HG03045 (cell line): ENCODE data around the gene ASPRV1.
"Not testable (repeated sequence)": the region's sequence is repeated elsewhere in the genome, so short reads cannot be mapped to it uniquely, and the experiment has no call there.

Experiments used
- ATAC-seq: cut with Tn5 transposase; IDR thresholded peaks from one replicate; pipeline ENCODE4 v1.9.1; 2021; ENCODE audit warnings: mild to moderate bottlenecking, moderate library complexity; ENCODE audit not compliant: unreplicated experiment

ASPRV1 gene

DNA sequence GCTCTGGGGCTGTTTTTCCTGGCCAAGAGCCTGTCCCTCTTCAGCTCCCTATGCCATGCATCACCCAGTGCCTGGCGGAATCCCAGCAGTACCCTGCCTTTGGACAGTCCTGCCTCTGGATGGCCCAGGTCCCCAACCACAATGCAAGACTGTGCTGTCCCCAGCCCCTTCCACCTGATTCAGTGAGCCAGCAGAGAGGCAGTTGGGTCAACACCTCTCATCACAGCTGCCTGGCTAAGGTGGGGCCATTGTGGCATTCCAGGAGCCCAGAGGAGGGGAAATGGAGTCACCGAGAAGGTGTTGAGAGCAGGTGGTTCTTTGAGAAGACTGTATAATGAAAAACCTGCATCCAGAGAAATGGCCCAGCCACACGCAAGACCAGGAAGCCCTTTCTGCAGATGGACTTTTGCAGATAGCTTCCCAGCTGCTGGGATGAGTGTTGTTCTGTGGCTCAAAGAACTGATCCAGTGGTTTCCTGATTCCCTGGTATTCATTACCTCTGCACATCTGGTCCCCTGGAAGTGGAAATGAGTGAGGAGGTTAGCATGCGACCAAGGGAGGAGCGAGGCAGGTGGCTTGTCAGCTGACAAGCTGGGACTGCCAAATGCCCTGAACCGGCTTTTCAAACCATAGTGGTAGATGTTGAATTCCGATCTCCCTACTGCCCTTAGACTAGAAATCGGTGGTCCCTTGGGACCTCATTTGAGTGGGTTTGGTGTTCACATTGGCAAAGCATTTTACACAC lies 1.7 kb upstream of the ASPRV1 start:
- no peak for ATAC-seq

DNA sequence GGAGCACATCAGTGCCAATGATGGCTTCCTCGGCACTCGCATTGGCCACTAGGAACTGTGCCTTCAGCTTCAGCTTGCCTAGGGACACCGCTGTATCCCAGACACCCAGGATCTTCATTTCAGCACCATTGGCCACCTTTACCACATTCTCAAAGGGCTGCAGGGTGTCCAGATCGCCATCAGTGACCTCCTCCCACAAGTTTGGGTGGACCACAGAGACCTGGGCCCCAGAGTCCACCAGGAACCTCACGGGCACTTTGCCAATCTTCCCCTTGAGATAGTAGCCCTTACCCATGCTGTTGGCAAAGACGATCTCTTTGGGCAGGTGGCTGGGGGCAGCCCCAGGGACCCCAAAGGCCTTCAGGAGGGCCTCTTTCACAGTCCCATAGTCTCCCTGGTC lies 610 bp downstream of the ASPRV1 start:
- no peak for ATAC-seq

DNA sequence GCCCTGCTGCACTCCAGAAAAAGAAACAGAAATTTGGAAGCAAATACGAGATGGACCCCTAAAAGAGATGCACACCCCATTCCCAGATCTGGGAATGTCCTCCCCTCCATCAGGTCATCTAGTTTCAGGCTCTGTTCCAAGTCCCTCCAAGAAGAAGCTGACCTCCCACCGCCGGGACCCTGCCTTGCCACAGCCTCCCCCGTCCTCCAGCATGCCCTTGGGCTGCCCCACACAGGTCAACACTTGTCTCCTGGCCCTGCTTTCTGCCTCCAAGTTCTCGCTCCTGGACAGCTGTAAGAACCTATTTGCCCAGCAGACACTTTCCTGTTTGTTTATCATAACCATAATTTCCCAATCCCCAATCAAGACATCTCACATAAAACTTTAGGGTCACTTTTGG lies 2.0 kb downstream of the ASPRV1 start:
- ATAC-seq, result no peak

DNA sequence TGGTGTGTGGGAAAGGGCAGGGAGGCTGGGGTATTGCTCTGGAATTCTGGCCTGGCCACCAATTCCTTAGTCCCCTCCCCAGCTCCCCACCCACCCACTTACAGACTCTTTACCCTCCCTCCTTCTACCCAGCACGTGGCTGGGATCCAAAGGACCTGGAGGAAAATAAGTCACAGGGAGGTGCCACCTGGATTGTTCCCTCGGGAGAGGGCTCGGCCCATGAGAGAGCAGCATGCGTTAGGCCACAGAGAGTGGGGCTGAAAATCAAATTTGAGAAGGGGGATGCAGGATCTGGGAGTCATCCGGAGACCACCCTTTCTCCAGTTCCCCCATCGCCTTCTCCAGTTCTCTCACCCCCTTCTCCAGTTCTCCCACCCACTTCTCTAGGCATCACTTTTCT lies 3.0 kb downstream of the ASPRV1 start:
- ATAC-seq, result no peak

DNA sequence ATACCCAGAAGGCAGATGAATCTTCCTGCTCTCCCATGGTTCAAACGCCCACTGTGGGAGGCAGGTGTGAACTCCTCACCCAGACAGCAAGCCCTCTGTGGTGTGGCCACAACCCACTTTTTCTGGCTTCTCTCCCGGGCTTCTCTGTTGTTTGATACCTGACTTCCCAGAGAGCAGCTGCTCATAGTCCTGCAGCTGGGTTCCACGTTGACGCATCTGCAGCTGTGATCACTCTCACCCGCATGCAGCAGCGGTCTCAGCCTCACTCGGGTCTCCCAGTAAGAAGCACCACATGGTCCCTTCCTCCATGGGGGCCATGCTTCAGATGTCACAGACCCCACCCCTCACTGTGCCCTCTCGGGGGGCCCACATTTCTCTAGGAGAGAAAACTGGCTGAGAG lies 3.5 kb downstream of the ASPRV1 start:
- no peak for ATAC-seq

DNA sequence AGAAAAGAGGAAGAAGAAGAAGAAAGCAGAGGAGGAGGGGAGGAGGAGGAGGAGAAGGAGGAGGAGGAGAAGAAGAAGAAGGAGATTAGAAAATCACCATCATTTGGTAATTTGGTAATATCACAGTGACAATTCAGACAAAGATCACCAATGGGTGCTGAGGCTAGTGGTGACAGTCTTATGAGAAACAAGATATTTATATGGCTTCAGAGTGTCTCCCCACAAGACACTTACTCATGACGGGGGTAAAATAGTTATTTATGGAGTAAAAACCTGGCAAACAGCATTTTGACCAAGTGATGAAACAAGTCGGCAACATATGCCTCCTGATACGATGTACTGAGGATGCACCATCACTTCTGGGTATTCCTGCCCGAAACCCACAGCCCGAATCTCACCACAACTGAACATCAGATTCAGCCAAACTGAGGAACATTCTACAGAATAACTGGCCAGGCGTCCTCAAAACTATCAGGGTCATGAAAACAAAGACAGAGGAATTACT lies 4.9 kb downstream of the ASPRV1 start:
- ATAC-seq, result no peak

DNA sequence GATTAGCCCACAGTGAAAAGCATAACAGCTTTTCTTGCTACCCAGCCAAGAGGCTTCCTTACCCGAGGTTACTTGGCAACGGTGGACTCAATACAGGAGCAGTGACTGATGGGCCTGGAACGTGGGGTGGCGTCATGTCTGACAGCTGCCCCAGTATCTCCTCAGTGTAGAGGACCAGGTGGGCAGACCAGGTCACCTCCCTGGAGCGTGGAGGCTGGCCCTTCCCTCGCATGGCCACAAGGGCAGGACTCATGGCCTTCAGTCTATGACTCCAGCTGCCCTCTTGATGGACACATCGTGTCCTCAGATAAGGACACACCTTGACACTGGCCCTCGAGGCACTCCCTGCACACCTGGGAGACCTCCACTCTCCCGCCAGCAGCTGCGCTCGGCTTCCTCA lies 6.4 kb downstream of the ASPRV1 start:
- no peak for ATAC-seq

DNA sequence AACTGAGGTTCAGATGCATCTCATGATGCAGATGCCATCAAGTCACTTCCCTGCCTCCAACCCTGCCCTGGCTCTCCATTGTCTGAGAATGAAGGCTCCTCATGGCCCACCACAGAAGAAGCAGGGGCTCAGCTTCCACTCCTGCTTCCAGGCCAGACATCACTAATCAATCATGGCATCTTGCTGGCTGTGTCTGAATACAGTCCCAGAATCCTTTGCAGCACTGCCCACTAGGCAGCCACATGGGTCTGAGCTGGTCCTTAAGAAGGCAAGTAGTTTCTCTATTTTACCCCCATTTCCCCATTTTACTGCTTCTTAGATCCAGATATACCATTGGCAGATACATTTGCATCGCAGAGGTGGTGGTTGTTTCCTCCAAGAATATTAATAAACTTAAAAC lies 7.3 kb downstream of the ASPRV1 start:
- no peak for ATAC-seq

DNA sequence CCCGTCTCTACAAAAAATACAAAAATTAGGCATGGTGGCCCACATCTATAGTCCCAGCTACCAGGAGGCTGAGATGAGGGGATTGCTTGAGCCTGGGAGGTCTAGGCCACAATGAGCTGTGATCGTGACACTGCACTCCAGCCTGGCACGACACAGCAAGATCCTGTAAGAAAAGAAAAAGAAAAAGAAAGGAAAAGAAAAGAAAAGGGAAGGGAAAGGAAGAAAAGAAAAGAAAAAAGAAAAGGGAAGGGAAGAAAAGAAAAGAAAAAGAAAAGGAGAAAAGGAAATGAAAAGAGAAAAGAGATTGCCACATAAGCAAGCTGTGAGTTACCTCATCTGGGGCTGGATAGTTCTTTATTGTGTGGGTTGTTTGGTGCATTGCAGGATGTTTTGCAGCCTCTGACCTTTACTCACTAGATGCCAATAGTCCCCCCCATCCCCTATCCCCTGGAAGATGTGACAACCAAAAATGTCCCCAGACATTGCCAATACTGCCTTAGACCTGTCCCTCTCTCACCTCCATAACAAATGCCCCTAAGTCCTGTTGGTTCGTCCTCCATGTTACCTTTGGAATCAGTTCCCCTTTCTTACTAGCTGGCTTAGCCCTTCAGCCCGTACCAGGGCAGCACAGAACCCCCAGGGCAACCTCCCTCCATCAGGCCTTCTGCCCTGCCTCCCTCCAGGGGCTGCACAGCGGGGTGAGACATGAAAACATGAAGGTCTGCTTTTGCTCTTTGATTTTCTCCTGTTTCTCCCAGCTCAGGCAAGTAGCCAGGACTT lies 8.9 kb downstream of the ASPRV1 start:
- no peak for ATAC-seq

DNA sequence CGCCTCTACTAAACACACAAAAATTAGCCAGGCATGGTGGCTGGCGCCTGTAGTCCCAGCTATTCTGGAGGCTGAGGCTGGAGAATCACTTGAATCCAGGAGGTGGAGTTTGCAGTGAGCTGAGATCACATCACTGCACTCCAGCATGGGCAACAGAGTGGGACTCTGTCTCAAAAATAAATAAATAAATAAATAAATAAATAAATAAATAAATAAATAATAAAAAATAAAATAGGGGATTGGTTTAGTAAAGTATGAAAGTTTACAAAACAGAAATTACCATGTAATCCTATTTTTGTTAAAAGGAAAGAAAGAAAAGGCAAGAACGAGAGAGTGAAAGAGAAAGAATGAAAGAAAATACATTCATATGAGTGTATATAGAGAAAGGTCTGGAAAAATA lies 10.8 kb downstream of the ASPRV1 start:
- ATAC-seq, result not testable (repeated sequence)

DNA sequence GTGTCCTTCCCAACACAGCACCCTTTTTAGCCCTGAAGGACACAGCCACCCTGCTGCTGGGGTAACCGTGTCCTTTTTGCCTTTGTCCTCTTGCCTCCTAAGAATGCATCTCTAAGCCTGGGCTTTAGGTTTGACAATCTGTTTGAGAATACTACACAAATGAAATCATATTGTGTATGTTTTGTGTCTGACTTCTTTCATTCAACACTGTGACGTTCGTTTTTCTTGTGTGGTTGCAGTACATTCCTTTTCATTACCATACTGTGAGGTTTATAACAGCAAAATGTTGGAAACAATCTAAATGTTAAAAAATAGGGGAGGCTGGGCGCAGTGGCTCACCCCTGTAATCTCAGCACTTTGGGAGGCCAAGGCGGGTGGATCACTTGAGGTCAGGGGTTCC lies 11.2 kb downstream of the ASPRV1 start:
- no peak for ATAC-seq

DNA sequence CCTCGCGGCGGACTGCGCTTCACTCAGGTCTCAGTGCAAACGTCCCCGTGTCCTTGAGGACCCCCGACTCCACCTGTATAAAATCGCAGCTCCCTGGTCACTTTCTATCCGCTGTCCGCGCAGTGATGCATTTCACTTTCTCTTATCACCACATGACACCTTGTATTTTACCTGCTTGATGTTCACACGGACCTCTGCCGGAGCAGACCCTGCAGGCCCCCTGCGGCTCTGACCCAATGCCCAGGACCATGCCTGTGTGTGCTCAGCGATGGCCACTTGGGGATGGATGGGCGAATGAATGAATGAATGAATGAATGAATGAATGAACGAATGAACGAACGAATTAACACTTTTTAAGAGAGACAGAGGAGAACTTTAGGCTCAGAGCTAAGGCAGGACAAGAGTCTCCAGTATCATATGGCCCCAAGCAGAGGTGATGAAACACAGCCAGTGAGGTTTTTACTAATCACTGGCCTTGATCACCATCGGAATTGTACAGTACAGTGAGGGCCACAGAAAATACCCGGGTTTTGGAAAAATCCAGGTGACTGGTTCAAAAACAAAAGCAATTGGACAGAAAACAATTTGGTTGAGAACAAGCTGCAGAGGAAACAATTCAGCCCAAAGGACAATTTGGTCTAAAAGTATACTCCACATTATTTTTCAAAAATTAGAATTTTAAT lies 12.3 kb downstream of the ASPRV1 start:
- ATAC-seq, result no peak

DNA sequence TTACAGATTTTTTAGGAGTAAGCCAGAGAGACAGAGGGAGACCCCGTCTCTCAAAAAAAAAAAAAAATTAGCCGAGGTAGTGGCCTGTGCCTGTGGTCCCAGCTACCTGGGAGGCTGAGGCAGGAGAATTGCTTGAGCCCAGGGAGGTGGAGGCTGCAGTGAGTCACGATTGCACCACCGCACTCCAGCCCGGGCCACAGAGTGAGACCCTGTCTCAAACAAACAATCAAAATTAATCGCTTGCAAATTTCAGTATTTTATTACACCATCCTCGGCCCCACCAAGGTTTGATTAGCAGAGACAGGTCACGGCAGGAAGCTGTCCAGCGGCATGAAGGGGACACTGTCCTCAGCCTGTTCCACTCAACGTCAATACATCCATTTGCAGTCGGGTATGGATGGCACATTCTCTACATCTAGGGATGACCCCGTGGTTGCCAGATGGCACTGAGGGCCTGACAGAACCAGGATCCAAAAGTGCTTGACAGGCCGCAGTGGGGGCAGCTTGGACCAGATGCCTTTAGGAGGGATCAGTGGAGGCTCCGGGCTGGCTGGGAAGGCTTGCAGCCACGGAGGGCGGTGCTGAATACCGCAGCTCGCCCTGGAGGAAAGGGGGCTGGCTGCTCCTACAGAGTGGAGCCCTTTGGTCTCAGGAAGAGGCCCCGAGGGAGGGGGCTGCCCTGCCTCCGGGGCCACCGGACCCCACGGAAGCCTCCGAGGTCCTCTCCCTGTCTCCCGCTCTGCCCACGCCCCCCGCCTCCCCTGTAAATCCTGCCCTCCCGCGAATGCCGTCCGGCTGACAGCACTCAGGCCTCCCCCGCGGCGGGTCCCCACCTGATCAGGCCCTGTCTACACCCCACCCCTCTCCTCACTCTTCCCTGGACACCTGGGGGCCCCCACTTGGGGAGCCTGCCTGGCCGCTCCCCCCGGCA lies 13.1 kb downstream of the ASPRV1 start:
- ATAC-seq, result no peak

DNA sequence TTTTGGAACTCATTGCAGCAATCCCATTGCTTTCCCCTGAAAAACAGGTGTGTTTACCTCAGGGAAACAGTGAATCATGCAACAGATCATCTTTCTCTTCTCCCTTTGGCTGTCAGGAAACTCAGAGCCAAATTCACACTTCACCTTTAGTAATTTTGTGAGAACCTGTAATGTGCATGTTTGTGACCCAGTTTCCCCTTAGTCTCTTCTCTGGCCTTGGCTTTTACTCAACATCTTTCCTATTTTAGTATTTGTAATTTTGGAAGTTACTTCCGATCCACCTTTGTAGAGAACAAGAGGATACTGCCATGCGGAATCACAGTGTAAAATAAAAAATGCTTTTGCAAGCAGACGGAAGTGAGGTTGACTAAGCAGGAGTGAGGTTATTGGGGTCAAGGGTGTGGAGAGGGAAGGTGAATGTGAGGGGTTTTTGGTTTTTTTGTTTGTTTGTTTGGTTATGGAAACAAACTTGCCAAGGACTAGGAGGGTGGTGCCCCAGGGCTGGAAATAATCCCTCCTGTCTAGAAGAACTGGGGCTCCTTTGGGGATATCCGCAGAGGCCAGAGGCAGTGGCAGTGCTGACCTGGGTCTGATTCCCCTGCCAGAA lies 14.0 kb downstream of the ASPRV1 start:
- ATAC-seq, result no peak

DNA sequence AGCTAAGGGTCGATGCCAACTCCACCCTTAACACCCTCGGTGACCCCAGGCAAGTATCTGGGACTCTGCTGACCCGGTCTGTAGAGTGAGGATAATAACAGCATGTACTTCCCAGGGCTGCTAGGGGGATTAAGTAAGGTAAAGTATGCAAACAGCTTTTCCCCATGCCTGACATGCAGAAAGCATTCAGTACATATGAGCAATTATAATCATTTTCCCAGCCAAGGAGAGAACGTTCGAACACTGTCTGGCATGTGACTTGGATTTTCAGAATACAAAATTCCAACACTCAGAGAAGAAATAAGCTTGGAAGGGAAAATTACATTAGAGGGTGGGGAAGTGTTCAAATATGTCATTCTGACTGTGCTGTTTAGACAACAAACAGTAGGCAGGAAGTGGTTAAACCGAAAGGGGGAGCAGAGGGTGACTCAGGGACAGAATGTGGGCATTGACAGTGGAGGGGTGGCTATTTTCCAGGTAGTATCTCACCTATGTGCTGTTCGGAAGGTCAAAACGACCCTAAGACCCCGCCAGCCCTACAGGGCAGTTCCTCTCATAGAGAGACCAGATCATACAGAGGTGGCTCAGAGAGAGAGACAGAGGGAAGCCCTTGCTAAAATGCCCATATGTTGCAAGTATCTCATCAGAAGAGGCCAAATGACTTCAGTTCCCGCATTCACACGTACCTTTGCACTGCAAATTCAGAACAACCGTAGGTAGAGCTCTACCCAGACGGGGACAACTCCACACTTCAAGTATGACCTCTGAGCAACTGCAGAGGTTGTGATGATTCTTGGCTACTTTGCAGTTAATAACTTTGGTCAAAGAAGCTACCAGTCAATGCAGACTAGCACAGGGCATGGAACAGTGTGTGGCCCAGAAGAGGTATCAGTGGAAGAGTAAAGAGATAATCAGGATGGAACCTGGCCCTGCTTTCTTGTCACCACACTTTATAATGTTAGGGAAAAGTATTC lies 14.8 kb downstream of the ASPRV1 start:
- no peak for ATAC-seq

DNA sequence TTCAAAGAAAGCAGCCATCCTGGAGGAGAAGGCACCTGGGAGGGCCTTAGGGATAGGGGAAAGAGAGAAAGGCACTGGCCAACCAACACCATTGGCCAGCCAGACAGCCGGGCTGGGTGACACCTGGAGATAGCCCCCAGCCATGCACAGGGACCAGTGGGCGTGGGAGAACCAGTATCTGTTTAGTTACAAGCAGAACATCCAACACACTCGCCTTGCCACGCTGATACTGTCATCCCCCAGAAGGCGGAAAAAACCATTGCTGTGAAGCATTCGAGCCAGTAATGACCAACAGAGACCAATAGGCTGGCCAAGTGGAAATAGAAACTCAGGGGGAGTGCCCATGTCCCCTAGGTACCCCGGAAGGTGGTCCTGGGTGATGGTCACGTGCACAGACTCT lies 15.5 kb downstream of the ASPRV1 start:
- ATAC-seq, result no peak

DNA sequence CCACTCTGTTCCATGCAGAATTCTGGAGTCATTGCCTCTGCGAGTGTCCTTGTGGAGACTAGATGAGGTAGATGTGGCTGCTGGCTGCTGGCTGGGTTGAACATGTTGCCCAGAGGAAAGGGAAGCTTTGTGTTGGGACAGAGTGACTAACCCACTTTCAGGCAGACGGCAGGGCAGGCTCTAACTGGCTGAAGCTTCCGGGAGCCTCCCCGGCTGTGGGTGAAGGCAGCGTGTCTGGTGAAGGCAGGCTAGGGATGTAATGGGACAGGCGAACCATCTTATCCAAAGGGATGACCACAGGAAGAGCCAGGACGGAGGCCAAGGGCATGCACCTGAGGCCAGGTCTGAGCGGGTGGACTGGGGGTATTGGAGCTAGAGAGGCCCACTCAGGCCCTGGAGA lies 16.0 kb downstream of the ASPRV1 start:
- ATAC-seq, result no peak

DNA sequence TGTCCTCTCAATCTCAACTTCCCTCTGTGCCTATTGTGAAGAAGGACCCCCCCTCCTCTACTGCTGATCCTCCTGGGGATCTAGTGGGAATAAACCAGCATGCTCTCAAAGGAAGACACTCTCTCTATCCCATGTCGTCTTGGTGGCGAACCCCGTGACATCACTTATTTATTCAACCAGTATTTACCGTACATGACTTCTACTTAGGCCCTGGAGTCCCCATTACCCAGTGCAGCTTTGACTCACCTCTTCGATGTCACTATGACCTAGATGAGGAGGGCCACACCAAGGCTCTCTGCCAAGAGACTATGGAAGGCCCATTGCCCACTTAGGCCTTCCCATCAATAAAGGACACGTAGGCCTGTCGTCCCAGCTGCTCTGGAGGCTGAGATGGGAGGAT lies 16.7 kb downstream of the ASPRV1 start:
- ATAC-seq, result no peak

DNA sequence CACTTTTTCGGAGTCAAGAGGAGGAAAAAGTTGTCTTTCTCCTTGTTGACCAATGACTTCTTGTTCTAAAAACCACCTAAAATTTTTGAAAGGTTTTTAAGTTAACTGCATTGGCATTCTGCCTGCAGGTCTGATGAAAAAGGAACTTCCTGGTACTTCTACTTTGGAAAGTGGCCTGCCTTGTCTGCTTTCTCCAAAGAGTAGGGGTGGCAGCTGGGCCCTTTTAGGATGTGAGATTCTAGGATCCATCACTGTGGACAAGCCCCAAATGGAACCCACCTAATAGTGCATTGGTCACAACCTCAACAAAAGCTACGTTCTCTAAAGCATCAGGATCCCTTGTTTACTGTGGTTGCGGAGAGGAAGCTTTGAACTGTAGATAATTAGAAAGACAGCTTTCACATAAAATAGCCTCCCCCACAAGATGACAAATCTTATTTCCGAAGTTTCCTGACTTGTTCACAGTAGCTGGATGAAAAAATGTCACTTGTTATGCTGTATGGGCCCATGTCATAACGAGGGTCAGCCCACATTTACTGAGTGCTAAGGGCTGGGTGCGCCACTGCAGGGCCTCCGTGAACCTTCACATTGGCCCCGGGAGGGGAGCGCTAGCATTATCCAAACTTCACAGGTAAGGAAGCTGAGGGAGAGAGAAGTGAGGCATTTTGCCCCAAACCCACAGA lies 17.4 kb downstream of the ASPRV1 start:
- ATAC-seq, result no peak
